IMR-90 (cell line): ENCODE data around the gene CADM4. TPM values are rescaled to one million over a fixed set of nuclear protein-coding genes. Genes with fewer than 3 reads are reported as not detected.

Source experiments
- ATAC-seq: fragments of 200-7000 bp; cut with Tn5 transposase; 2 replicates; pipeline ENCODE4 v1.9.1; 2020; ENCODE audit warnings: low read depth, mild to moderate bottlenecking, moderate library complexity
- BruUV-seq: library from RNA; stranded (reverse); fragments of 400-500 nt; replicated peaks from 2 replicates; lab custom pipeline; 2021; lab: Mats Ljungman, UMichigan
- CTCF ChIA-PET: fragments of 300-600 bp; formaldehyde crosslinking; extraction: SDS; loops from one replicate; lab custom pipeline; 2021; ENCODE audit warnings: antibody characterized with exemption; lab: Yijun Ruan, JAX
- POLR2A ChIA-PET: fragments of 300-600 bp; sonication (Branson Sonifier 250); formaldehyde crosslinking; loops from one replicate; lab custom pipeline; 2022; ENCODE audit warnings: antibody characterized with exemption; ENCODE audit not compliant: unreplicated experiment; lab: Charles Lee
- DNase-seq: peaks from one replicate; pipeline ENCODE4 v3.0.0; 2013
- H2AFZ ChIP-seq: replicated peaks from 2 replicates; pipeline ENCODE3; 2013; ENCODE audit warnings: low read length, mild to moderate bottlenecking; ENCODE audit not compliant: poor library complexity
- H2AK5ac ChIP-seq: 2 replicates; pipeline ENCODE4 v1.6.1; 2013; ENCODE audit warnings: low read depth, low read length, inconsistent platforms
- H2AK9ac ChIP-seq: replicated peaks from 2 replicates; pipeline ENCODE3; 2013; ENCODE audit warnings: mild to moderate bottlenecking, low read depth, low read length, moderate library complexity; ENCODE audit not compliant: poor library complexity
- H2BK120ac ChIP-seq: 2 replicates; pipeline ENCODE4 v1.6.1; 2013; ENCODE audit warnings: low read depth, low read length, inconsistent platforms
- H2BK15ac ChIP-seq: 3 replicates; pipeline ENCODE4 v1.6.1; 2013; ENCODE audit warnings: low read depth, low read length, inconsistent platforms
- H2BK20ac ChIP-seq: 2 replicates; pipeline ENCODE4 v1.6.1; 2013; ENCODE audit warnings: low read depth, mild to moderate bottlenecking, inconsistent platforms, low read length, moderate library complexity
- H2BK5ac ChIP-seq: 2 replicates; pipeline ENCODE4 v1.6.1; 2013; ENCODE audit warnings: mild to moderate bottlenecking, low read depth, low read length, inconsistent platforms; ENCODE audit not compliant: poor library complexity, severe bottlenecking
- H3K14ac ChIP-seq: replicated peaks from 2 replicates; pipeline ENCODE4 v1.6.1; 2013; ENCODE audit warnings: low read depth, low read length, inconsistent platforms
- H3K18ac ChIP-seq: 2 replicates; pipeline ENCODE4 v1.6.1; 2013; ENCODE audit warnings: low read depth, low read length, control low read depth
- H3K23ac ChIP-seq: 2 replicates; pipeline ENCODE4 v1.6.1; 2013; ENCODE audit warnings: low read depth, low read length, inconsistent platforms
- H3K27ac ChIP-seq: 2 replicates; pipeline ENCODE4 v1.5.1; 2013; ENCODE audit warnings: mild to moderate bottlenecking, control low read depth, low read length; ENCODE audit not compliant: insufficient read depth
- H3K27me3 ChIP-seq: 2 replicates; pipeline ENCODE4 v1.6.1; 2013; ENCODE audit warnings: low read length; ENCODE audit not compliant: control insufficient read depth, insufficient read depth
- H3K36me3 ChIP-seq: 2 replicates; pipeline ENCODE4 v1.6.1; 2013; ENCODE audit warnings: low read length, mixed read lengths; ENCODE audit not compliant: control insufficient read depth, insufficient read depth
- H3K4ac ChIP-seq: 2 replicates; pipeline ENCODE4 v1.6.1; 2013; ENCODE audit warnings: low read depth, low read length, inconsistent platforms
- H3K4me1 ChIP-seq: 2 replicates; pipeline ENCODE4 v1.6.1; 2013; ENCODE audit warnings: low read length, mixed read lengths; ENCODE audit not compliant: control insufficient read depth, insufficient read depth
- H3K4me2 ChIP-seq: 2 replicates; pipeline ENCODE4 v1.6.1; 2013; ENCODE audit warnings: low read depth, mild to moderate bottlenecking, control low read depth, low read length, moderate library complexity
- H3K4me3 ChIP-seq: 2 replicates; pipeline ENCODE4 v1.5.1; 2013; ENCODE audit warnings: low read depth, mild to moderate bottlenecking, control low read depth, low read length, moderate library complexity; ENCODE audit not compliant: insufficient read depth
- H3K56ac ChIP-seq: 2 replicates; pipeline ENCODE4 v1.6.1; 2013; ENCODE audit warnings: low read length, inconsistent platforms; ENCODE audit not compliant: insufficient read depth; ENCODE audit errors: extremely low read depth
- H3K79me1 ChIP-seq, 2 experiments: 2 replicates each; pipeline ENCODE4 v1.6.1; 2013; ENCODE audit warnings: low read length in 2 of 2, inconsistent platforms in 1 of 2, low read depth in 1 of 2
- H3K9ac ChIP-seq: 2 replicates; pipeline ENCODE4 v1.6.1; 2013; ENCODE audit warnings: low read depth, low read length, control low read depth
- H3K9me1 ChIP-seq: 2 replicates; pipeline ENCODE4 v1.6.1; 2013; ENCODE audit warnings: low read length, inconsistent platforms; ENCODE audit not compliant: insufficient read depth
- H3K9me3 ChIP-seq: 2 replicates; pipeline ENCODE4 v1.6.1; 2013; ENCODE audit warnings: low read length; ENCODE audit not compliant: control insufficient read depth, insufficient read depth
- H4K20me1 ChIP-seq: 2 replicates; pipeline ENCODE4 v1.6.1; 2013; ENCODE audit warnings: low read length, inconsistent platforms; ENCODE audit not compliant: insufficient read depth
- H4K5ac ChIP-seq: 2 replicates; pipeline ENCODE4 v1.6.1; 2013; ENCODE audit warnings: mild to moderate bottlenecking, low read depth, low read length, control low read depth
- H4K8ac ChIP-seq, 2 experiments: 2 replicates each; pipeline ENCODE4 v1.6.1; 2013; ENCODE audit warnings: low read depth in 2 of 2, low read length in 2 of 2, control low read depth in 1 of 2, inconsistent platforms in 1 of 2
- H4K91ac ChIP-seq: 2 replicates; pipeline ENCODE4 v1.6.1; 2013; ENCODE audit warnings: low read depth, low read length, inconsistent platforms; ENCODE audit not compliant: insufficient read depth
- BHLHE40 ChIP-seq: fragments of 150-350 bp; IDR thresholded peaks from 2 replicates; pipeline ENCODE4 v1.6.1; 2016; ENCODE audit warnings: mild to moderate bottlenecking, low read depth, low read length
- CEBPB ChIP-seq: IDR thresholded peaks from 2 replicates; pipeline ENCODE4 v1.6.1; 2012; ENCODE audit warnings: low read depth, low read length, improper control_type of control experiment
- CHD1 ChIP-seq: IDR thresholded peaks from 2 replicates; pipeline ENCODE4 v1.6.1; 2012; ENCODE audit warnings: low read depth, low read length, improper control_type of control experiment
- CTCF ChIP-seq: conservative IDR thresholded peaks from 2 replicates; pipeline ENCODE4 v1.5.1; 2012; ENCODE audit warnings: mild to moderate bottlenecking, low read depth, low read length, improper control_type of control experiment
- FOS ChIP-seq: fragments of 150-350 bp; IDR thresholded peaks from 2 replicates; pipeline ENCODE4 v1.6.1; 2016; ENCODE audit warnings: low read depth, low read length
- MAFK ChIP-seq: IDR thresholded peaks from 2 replicates; pipeline ENCODE4 v1.6.1; 2012; ENCODE audit warnings: low read depth, low read length, improper control_type of control experiment
- MAZ ChIP-seq: IDR thresholded peaks from 2 replicates; pipeline ENCODE4 v1.6.1; 2012; ENCODE audit warnings: low read depth, mild to moderate bottlenecking, low read length, improper control_type of control experiment, moderate library complexity, borderline replicate concordance
- MXI1 ChIP-seq: IDR thresholded peaks from 2 replicates; pipeline ENCODE4 v1.6.1; 2012; ENCODE audit warnings: low read depth, mild to moderate bottlenecking, low read length, moderate library complexity, borderline replicate concordance
- NFE2L2 ChIP-seq: fragments of 150-350 bp; IDR thresholded peaks from 2 replicates; pipeline ENCODE4 v1.6.1; 2016; ENCODE audit warnings: low read depth, mild to moderate bottlenecking, low read length
- POLR2A ChIP-seq: IDR thresholded peaks from 2 replicates; pipeline ENCODE4 v1.6.1; 2012; ENCODE audit warnings: mild to moderate bottlenecking, low read depth, low read length
- RAD21 ChIP-seq: IDR thresholded peaks from 2 replicates; pipeline ENCODE4 v1.6.1; 2012; ENCODE audit warnings: low read length, improper control_type of control experiment
- RCOR1 ChIP-seq: IDR thresholded peaks from 2 replicates; pipeline ENCODE4 v1.6.1; 2012; ENCODE audit warnings: mild to moderate bottlenecking, low read length, improper control_type of control experiment; ENCODE audit not compliant: insufficient replicate concordance
- RFX5 ChIP-seq: IDR thresholded peaks from 2 replicates; pipeline ENCODE4 v1.8.0; 2012; ENCODE audit warnings: low read depth, mild to moderate bottlenecking, low read length, moderate library complexity
- SMC3 ChIP-seq: fragments of 150-350 bp; IDR thresholded peaks from 2 replicates; pipeline ENCODE4 v1.6.1; 2016; ENCODE audit warnings: low read depth, mild to moderate bottlenecking, antibody characterized with exemption, low read length, moderate library complexity
- USF2 ChIP-seq: fragments of 150-350 bp; IDR thresholded peaks from 2 replicates; pipeline ENCODE4 v1.6.1; 2017; ENCODE audit warnings: mild to moderate bottlenecking, antibody characterized with exemption, low read length, low read depth
- WGBS, 2 experiments: methylation state at CpG; one replicate each; pipeline versions ENCODE4 v1.1.5 to v1.1.7; 2013; ENCODE audit warnings: missing lambda C conversion rate in 2 of 2; ENCODE audit not compliant: insufficient read length in 1 of 2; ENCODE audit errors: extremely low coverage in 2 of 2; 5-methylcytosine and 5-hydroxymethylcytosine counted together
- dilution Hi-C: fragments of 300-500 bp; cut with HindIII; formaldehyde crosslinking; loops from one replicate; pipeline ENCODE4 v1.14.3; 2018; ENCODE audit warnings: low sequenced_read_pairs; ENCODE audit not compliant: unreplicated experiment
- in situ Hi-C: fragments of 300-500 bp; cut with MboI; formaldehyde crosslinking; loops from 3 replicates; pipeline ENCODE4 v1.14.3; 2019; ENCODE audit warnings: low sequenced_read_pairs, inconsistent platforms, mixed read lengths
- intact Hi-C: fragments of 100-400 bp; cut with micrococcal nuclease; formaldehyde crosslinking; loops from 2 replicates; pipeline ENCODE4 v1.10.0; 2022
- polyA plus RNA-seq, 3 experiments: library from polyadenylated mRNA; depleted of rRNA; stranded (reverse); fragments of >200 nt; gene quantifications; 2 replicates each; pipeline ENCODE4 v1.2.3, GENCODE V29; 2012; ENCODE audit warnings: low replicate concordance in 1 of 3
- total RNA-seq: library from RNA; depleted of rRNA; stranded (reverse); fragments of >200 nt; gene quantifications from 2 replicates; pipeline ENCODE4 v1.2.3, GENCODE V29; 2012
- TF ChIP-seq, protein P1 (sequence below): fragments of 150-350 bp; IDR thresholded peaks from 2 replicates; pipeline ENCODE4 v1.6.1; 2016; ENCODE audit warnings: low read depth, mild to moderate bottlenecking, low read length, moderate library complexity, borderline replicate concordance

CADM4 gene
- total and polyA plus RNA-seq, 2 of the 4 experiments (the other 2 are of a cell fraction): 2.0 to 4.9 TPM

- Histone ChIP-seq H3K9me3 (no peaks in the 10 kb centered on the region), H4K8ac (no peak overlapping the region), H3K23ac (no peak overlapping the region), H4K5ac (no peak overlapping the region), H3K14ac (no peak overlapping the region), H2BK15ac (no peak overlapping the region), H3K18ac (no peak overlapping the region), H3K27ac (no peak overlapping the region), H3K4me2 (no peak overlapping the region), H3K9ac (no peak overlapping the region), H2AK9ac (no peak overlapping the region), H3K4me3 (no peak overlapping the region), H3K27me3 (no peaks in the 10 kb centered on the region), H2BK5ac (no peak overlapping the region), H2BK120ac (no peak overlapping the region), H4K20me1 (no peaks in the 10 kb centered on the region), H3K4ac (no peak overlapping the region), H3K79me1 (no peaks in the 10 kb centered on the region), H3K56ac (no peak overlapping the region), H2AFZ (no peak overlapping the region), H3K4me1 (peaks cover 2% of the 10 kb centered on the region; the same call in 1 of the 2 replicates), H3K36me3 (no peaks in the 10 kb centered on the region), H2AK5ac (no peak overlapping the region), H3K9me1 (no peaks in the 10 kb centered on the region), H4K91ac (no peak overlapping the region), H2BK20ac (no peak overlapping the region)
- ATAC-seq (no peak), DNase-seq (no peak)
- WGBS, 2 experiments: 40% methylated on average over 1 of the region's 2 CpGs; no CpG with 5 or more reads in 1 of the 2 experiments
- in situ Hi-C loops: no loop called here
- CTCF ChIA-PET: no interaction called here
- BruUV-seq: no TSS peak
- POLR2A ChIA-PET: no interaction called here
- intact Hi-C loops: no loop called here
- dilution Hi-C loops: no loop called here
- TF ChIP-seq USF2: no peak
- no peak for TF ChIP-seq MXI1
- TF ChIP-seq NFE2L2: no peak
- TF ChIP-seq MAZ: no peak
- TF ChIP-seq CHD1: no peak
- no peak for TF ChIP-seq RAD21
- TF ChIP-seq, protein P1, sequence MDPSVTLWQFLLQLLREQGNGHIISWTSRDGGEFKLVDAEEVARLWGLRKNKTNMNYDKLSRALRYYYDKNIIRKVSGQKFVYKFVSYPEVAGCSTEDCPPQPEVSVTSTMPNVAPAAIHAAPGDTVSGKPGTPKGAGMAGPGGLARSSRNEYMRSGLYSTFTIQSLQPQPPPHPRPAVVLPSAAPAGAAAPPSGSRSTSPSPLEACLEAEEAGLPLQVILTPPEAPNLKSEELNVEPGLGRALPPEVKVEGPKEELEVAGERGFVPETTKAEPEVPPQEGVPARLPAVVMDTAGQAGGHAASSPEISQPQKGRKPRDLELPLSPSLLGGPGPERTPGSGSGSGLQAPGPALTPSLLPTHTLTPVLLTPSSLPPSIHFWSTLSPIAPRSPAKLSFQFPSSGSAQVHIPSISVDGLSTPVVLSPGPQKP: no peak
- no peak for TF ChIP-seq FOS
- no peak for TF ChIP-seq RCOR1
- TF ChIP-seq MAFK: no peak
- no peak for TF ChIP-seq POLR2A
- no peak for TF ChIP-seq RFX5
- no peak for TF ChIP-seq CEBPB
- no peak for TF ChIP-seq CTCF
- no peak for TF ChIP-seq SMC3
- no peak for TF ChIP-seq BHLHE40
Measured at GRCh38 chr19:43683905-43684304, 44.3 kb upstream of the CADM4 start.
